Fibroblast of lung (primary cell): ENCODE results near the gene ACACB.

Source experiments
- EZH2 ChIP-seq: IDR thresholded peaks from 2 replicates; pipeline ENCODE4 v1.5.1; 2012; ENCODE audit warnings: low read length, control low read depth, mild to moderate bottlenecking; ENCODE audit errors: missing control alignments
- TF ChIP-seq, protein P1 (sequence below), 2 donors: IDR thresholded peaks in 1 of 2; conservative IDR thresholded peaks in 1 of 2; 1 replicate in 1 of 2; 2 replicates in 1 of 2; pipeline ENCODE4 v1.5.1; 2011 to 2012; ENCODE audit warnings: low read length in 2 of 2, control low read depth in 1 of 2, inconsistent platforms in 1 of 2, low read depth in 1 of 2, mild to moderate bottlenecking in 1 of 2

DNA sequence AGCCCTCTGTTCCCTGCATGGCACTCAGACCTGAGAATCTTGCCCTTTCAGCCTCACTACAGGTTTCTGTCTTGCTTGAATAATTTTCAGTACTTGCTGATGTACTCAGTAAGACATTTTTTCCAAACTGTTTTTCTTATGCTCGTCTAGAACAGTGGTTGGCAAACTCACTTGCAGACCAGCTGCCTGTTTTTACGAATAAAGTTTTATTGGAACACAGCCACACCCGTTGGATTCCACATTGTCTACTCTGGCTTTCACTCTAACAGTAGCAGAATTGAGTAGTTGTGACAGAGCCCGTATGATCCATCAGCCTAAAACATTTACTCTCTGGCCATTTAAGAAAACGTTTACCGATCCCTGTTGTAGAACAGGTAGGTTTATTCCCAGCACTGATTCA, 119.9 kb downstream of the ACACB start:
- TF ChIP-seq, protein P1, sequence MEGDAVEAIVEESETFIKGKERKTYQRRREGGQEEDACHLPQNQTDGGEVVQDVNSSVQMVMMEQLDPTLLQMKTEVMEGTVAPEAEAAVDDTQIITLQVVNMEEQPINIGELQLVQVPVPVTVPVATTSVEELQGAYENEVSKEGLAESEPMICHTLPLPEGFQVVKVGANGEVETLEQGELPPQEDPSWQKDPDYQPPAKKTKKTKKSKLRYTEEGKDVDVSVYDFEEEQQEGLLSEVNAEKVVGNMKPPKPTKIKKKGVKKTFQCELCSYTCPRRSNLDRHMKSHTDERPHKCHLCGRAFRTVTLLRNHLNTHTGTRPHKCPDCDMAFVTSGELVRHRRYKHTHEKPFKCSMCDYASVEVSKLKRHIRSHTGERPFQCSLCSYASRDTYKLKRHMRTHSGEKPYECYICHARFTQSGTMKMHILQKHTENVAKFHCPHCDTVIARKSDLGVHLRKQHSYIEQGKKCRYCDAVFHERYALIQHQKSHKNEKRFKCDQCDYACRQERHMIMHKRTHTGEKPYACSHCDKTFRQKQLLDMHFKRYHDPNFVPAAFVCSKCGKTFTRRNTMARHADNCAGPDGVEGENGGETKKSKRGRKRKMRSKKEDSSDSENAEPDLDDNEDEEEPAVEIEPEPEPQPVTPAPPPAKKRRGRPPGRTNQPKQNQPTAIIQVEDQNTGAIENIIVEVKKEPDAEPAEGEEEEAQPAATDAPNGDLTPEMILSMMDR (conservative IDR thresholded peaks at IDR 0.05 in 1 of 2, IDR thresholded peaks at IDR 0.05 in 1 of 2; ENCODE audit: low read depth in 1 of 2, low read length in 2 of 2), result no peak
- no peak for TF ChIP-seq EZH2
